DND-41 (cell line): ENCODE measurements around the gene NKX6-1.

Experiments used
- ATAC-seq: fragments of 200-7000 bp; cut with Tn5 transposase; 3 replicates; pipeline ENCODE4 v1.9.1; 2021; ENCODE audit warnings: low read depth; ENCODE audit not compliant: insufficient read depth
- DNase-seq: peaks from one replicate; pipeline ENCODE4 v3.0.0-alpha.2; 2020
- H2AFZ ChIP-seq: 2 replicates; pipeline ENCODE4 v1.6.0; 2012; ENCODE audit warnings: low read depth, low read length
- H3K27ac ChIP-seq: 2 replicates; pipeline ENCODE4 v1.5.1; 2012; ENCODE audit warnings: low read length, inconsistent platforms
- H3K27me3 ChIP-seq: fragments of 200-600 bp; sonication (generic); 2 replicates; pipeline ENCODE4 v1.6.0; 2012; ENCODE audit warnings: low read length, mild to moderate bottlenecking, inconsistent platforms; ENCODE audit not compliant: insufficient read depth, poor library complexity
- H3K36me3 ChIP-seq: 2 replicates; pipeline ENCODE4 v1.5.1; 2012; ENCODE audit warnings: low read length, inconsistent platforms; ENCODE audit not compliant: insufficient read depth
- H3K4me1 ChIP-seq: 2 replicates; pipeline ENCODE4 v1.5.1; 2012; ENCODE audit warnings: mild to moderate bottlenecking, low read length; ENCODE audit not compliant: insufficient read depth
- H3K4me2 ChIP-seq: 2 replicates; pipeline ENCODE4 v1.6.0; 2012; ENCODE audit warnings: mild to moderate bottlenecking, moderate library complexity, low read length, inconsistent platforms; ENCODE audit not compliant: insufficient read depth
- H3K4me3 ChIP-seq, 2 experiments: fragments of 200-600 bp in 1 of 2; shearing (Covaris generic) in 1 of 2; 2 replicates each; pipeline ENCODE4 v1.5.1; 2012 to 2016; ENCODE audit warnings: inconsistent platforms in 2 of 2, low read length in 2 of 2, mild to moderate bottlenecking in 2 of 2, low read depth in 1 of 2, moderate library complexity in 1 of 2
- H3K79me2 ChIP-seq: 2 replicates; pipeline ENCODE4 v1.6.0; 2012; ENCODE audit warnings: low read length, inconsistent platforms; ENCODE audit not compliant: insufficient read depth
- H3K9ac ChIP-seq: 2 replicates; pipeline ENCODE4 v1.6.0; 2012; ENCODE audit warnings: low read depth, mild to moderate bottlenecking, inconsistent platforms, low read length, moderate library complexity
- H3K9me3 ChIP-seq: 2 replicates; pipeline ENCODE4 v1.5.1; 2012; ENCODE audit warnings: low read length, moderate library complexity, mild to moderate bottlenecking, inconsistent platforms; ENCODE audit not compliant: insufficient read depth, severe bottlenecking
- H4K20me1 ChIP-seq: 2 replicates; pipeline ENCODE4 v1.6.0; 2012; ENCODE audit warnings: low read length; ENCODE audit not compliant: insufficient read depth
- CTCF ChIP-seq: IDR thresholded peaks from 2 replicates; pipeline ENCODE4 v1.5.1; 2012; ENCODE audit warnings: borderline replicate concordance, low read length, moderate library complexity, mild to moderate bottlenecking; ENCODE audit not compliant: poor library complexity, severe bottlenecking; ENCODE audit errors: extremely low read depth
- EZH2 ChIP-seq: IDR thresholded peaks from 3 replicates; pipeline ENCODE4 v1.6.1; 2012; ENCODE audit warnings: borderline replicate concordance, low read depth, mild to moderate bottlenecking, moderate library complexity, low read length, inconsistent platforms; ENCODE audit not compliant: severe bottlenecking

NKX6-1 gene

GRCh38 chr4:84496331-84496705 lies 2.8 kb downstream of the NKX6-1 start:
- Histone ChIP-seq H3K36me3 (no peaks in the 10 kb centered on the region), H3K4me3 (no peak overlapping the region), H4K20me1 (no peaks in the 10 kb centered on the region), H2AFZ (no peak overlapping the region), H3K79me2 (no peaks in the 10 kb centered on the region), H3K4me1 (no peaks in the 10 kb centered on the region), H3K27ac (no peak overlapping the region), H3K9me3 (peaks cover 7% of the 10 kb centered on the region), H3K9ac (no peak overlapping the region), H3K4me2 (no peak overlapping the region), H3K27me3 (no peaks in the 10 kb centered on the region)
- no peak for DNase-seq
- TF ChIP-seq EZH2 (no peak), CTCF (no peak)
- ATAC-seq = no peak

GRCh38 chr4:84495794-84496261 lies 3.3 kb downstream of the NKX6-1 start:
- TF ChIP-seq CTCF = no peak
- no peak for TF ChIP-seq EZH2
- no peaks in the 10 kb centered on the region for H3K4me1 ChIP-seq
- no peaks in the 10 kb centered on the region for H3K36me3 ChIP-seq
- H3K27me3 ChIP-seq = no peaks in the 10 kb centered on the region
- no peak overlapping the region for H3K27ac ChIP-seq
- peaks cover 7% of the 10 kb centered on the region for H3K9me3 ChIP-seq
- no peak overlapping the region for H2AFZ ChIP-seq
- DNase-seq (no peak), ATAC-seq (no peak)
- H3K79me2 ChIP-seq = no peaks in the 10 kb centered on the region
- H3K9ac ChIP-seq = no peak overlapping the region
- no peak overlapping the region for H3K4me3 ChIP-seq
- no peaks in the 10 kb centered on the region for H4K20me1 ChIP-seq
- H3K4me2 ChIP-seq = no peak overlapping the region

- peaks cover 7% of the 10 kb centered on the region for H3K9me3 ChIP-seq
- no peak for ATAC-seq
- H3K4me1 ChIP-seq = no peaks in the 10 kb centered on the region
Measured at GRCh38 chr4:84495118-84495793, 3.8 kb downstream of the NKX6-1 start.

More at GRCh38 chr4:84495118-84495793, 3.8 kb downstream of the NKX6-1 start:
- H3K79me2 ChIP-seq = no peaks in the 10 kb centered on the region
- H3K27me3 ChIP-seq = no peaks in the 10 kb centered on the region
- H3K36me3 ChIP-seq = no peaks in the 10 kb centered on the region
- H3K4me3 ChIP-seq = no peak overlapping the region
- no peak overlapping the region for H3K27ac ChIP-seq
- DNase-seq = no peak
- no peak overlapping the region for H3K4me2 ChIP-seq
- H2AFZ ChIP-seq = no peak overlapping the region
- no peak overlapping the region for H3K9ac ChIP-seq
- TF ChIP-seq CTCF = no peak
- H4K20me1 ChIP-seq = no peaks in the 10 kb centered on the region
